Thoracic aorta (tissue), 2 donors: ENCODE results near the gene C19orf25. TPM values are rescaled to one million over a fixed set of nuclear protein-coding genes. Genes with fewer than 3 reads are reported as not detected.
A peak's percentile ranks its signal among the peaks of the same experiment; 100 is the strongest.
"Not testable (repeated sequence)": the region's sequence is repeated elsewhere in the genome, so short reads cannot be mapped to it uniquely, and the experiment has no call there.

Source experiments
- ATAC-seq: fragments of 150-250 bp; one replicate; pipeline ENCODE4 v1.8.0; 2017; ENCODE audit warnings: low read depth; ENCODE audit not compliant: insufficient number of reproducible peaks, low FRiP score
- DNase-seq: peaks from one replicate; pipeline ENCODE4 v3.0.0-alpha.2; 2020; ENCODE audit warnings: low spot score
- H3K27ac ChIP-seq, 2 donors: fragments of 200-600 bp; sonication (generic); 1 replicate in 1 of 2; 2 replicates in 1 of 2; pipeline ENCODE4 v1.5.1; 2016; ENCODE audit warnings: mild to moderate bottlenecking in 2 of 2, moderate library complexity in 2 of 2
- H3K27me3 ChIP-seq: fragments of 200-600 bp; sonication (generic); replicated peaks from 2 replicates; pipeline ENCODE4 v1.6.0; 2016; ENCODE audit warnings: mild to moderate bottlenecking; ENCODE audit not compliant: insufficient read depth
- H3K36me3 ChIP-seq: fragments of 200-600 bp; sonication (generic); one replicate; pipeline ENCODE4 v1.5.1; 2016
- H3K4me1 ChIP-seq, 2 donors: fragments of 200-600 bp; sonication (generic); 1 replicate in 1 of 2; 2 replicates in 1 of 2; pipeline versions ENCODE4 v1.5.1 to v1.6.0; 2016; ENCODE audit warnings: low read depth in 2 of 2, mild to moderate bottlenecking in 1 of 2; ENCODE audit not compliant: control insufficient read depth in 1 of 2
- H3K4me3 ChIP-seq: fragments of 200-600 bp; sonication (generic); 2 replicates; pipeline ENCODE4 v1.5.1; 2016; ENCODE audit warnings: mild to moderate bottlenecking
- H3K9me3 ChIP-seq: fragments of 200-600 bp; sonication (generic); 2 replicates; pipeline ENCODE4 v1.5.1; 2016
- total RNA-seq, 2 donors: library from RNA; depleted of rRNA; stranded (reverse); fragments of >200 nt; gene quantifications; one replicate each; pipeline versions ENCODE4 v1.1.0 to v1.2.3, GENCODE V29; 2016
- TF ChIP-seq, protein P1 (sequence below): fragments of 200-600 bp; sonication (generic); IDR thresholded peaks from one replicate; pipeline ENCODE4 v1.5.1; 2019; ENCODE audit warnings: antibody characterized with exemption

Gene C19orf25
- total RNA-seq, 2 donors from 2014 or later: 28.6 to 54.6 TPM

- Histone ChIP-seq H3K4me3 (no peak overlapping the region), H3K9me3 (no peaks in the 10 kb centered on the region), H3K27me3 (no peaks in the 10 kb centered on the region), H3K4me1 (peaks cover 3 to 13% of the 10 kb centered on the region in 2 donors), H3K27ac (no peak overlapping the region), H3K36me3 (no peaks in the 10 kb centered on the region)
- no peak for ATAC-seq
- no peak for DNase-seq
- TF ChIP-seq, protein P1, sequence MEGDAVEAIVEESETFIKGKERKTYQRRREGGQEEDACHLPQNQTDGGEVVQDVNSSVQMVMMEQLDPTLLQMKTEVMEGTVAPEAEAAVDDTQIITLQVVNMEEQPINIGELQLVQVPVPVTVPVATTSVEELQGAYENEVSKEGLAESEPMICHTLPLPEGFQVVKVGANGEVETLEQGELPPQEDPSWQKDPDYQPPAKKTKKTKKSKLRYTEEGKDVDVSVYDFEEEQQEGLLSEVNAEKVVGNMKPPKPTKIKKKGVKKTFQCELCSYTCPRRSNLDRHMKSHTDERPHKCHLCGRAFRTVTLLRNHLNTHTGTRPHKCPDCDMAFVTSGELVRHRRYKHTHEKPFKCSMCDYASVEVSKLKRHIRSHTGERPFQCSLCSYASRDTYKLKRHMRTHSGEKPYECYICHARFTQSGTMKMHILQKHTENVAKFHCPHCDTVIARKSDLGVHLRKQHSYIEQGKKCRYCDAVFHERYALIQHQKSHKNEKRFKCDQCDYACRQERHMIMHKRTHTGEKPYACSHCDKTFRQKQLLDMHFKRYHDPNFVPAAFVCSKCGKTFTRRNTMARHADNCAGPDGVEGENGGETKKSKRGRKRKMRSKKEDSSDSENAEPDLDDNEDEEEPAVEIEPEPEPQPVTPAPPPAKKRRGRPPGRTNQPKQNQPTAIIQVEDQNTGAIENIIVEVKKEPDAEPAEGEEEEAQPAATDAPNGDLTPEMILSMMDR: no peak
These were observed 25.1 kb upstream of the C19orf25 start for GRCh38 chr19:1503925-1504773.

DNA sequence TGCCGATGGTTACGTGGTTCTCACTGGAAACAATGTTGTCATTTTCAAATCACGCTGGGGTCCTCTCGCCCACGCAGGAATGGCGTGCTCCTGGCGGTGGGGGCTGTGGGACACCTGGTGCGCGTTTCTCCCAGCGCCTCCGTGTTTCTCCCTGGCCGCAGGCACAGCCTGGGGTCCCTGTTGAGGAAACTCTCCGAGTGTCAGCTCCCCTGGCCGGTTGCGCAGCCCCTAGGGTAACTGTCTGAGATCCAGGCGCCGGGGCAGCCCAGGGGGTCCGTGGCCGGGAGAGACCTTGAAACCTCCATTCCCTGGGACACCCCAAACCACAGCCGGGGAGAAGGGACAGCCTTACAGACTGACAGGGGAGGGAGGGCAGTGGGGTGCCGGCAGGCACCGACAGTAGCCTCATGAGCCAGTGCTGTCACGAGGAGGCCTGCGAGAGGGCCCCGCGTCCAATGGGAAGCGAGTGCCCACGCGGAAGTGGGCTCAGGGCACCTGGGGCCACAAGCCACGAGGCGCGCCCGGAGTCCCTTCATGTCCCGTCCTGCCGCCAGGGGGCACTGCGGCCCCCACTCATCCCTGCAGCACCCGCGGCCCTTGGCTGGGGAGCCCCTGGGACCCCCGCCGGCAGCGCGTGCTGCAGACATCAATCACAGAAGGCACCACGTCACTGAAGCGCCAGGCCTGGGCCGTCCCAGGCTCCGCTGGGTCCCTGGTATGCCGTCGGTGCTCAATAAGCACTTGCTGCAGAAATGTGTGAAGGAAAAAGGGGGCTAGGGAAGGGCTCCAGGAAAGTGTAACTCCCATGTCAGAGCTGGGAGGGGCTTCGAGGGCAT, 24.3 kb upstream of the C19orf25 start:
- H3K27ac ChIP-seq: no peak overlapping the region
- ATAC-seq (no peak), DNase-seq (no peak)
- TF ChIP-seq, protein P1: peak; percentile 65
- peak overlapping the region; percentile 5 for H3K4me3 ChIP-seq
- no peaks in the 10 kb centered on the region for H3K27me3 ChIP-seq
- H3K36me3 ChIP-seq: no peaks in the 10 kb centered on the region
- peaks cover 3 to 13% of the 10 kb centered on the region in 2 donors for H3K4me1 ChIP-seq
- H3K9me3 ChIP-seq: no peaks in the 10 kb centered on the region

DNA sequence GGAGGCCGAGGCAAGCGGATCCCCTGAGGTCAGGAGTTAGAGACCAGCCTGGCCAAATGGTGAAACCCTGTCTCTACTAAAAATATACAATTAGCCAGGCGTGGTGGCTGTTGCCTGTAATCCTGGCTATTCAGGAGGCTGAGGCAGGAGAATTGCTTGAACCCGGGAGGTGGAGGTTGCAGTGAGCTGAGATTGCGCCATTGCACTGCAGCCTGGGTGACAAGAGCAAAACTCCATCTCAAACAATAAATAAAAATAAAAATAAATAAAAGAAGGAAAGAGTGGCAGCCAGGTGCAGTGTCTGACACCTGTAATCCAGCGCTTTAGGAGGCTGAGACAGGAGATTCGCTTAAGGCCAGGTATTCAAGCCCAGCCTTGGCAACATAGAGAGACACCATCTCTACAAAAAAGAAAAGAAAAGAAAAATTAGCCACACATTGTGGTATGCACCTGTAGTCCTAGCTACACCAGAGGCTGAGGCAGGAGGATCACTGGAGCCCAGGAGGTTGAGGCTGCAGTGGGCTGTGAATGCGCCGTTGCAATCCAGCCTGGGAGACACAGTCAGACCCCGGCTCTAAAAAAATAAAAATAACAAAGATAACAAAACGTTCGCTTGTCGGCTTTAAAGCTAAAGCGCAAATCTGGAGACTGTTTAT, 23.5 kb upstream of the C19orf25 start:
- no peaks in the 10 kb centered on the region for H3K36me3 ChIP-seq
- DNase-seq (no peak), ATAC-seq (no peak)
- TF ChIP-seq, protein P1: no peak
- no peak overlapping the region for H3K27ac ChIP-seq
- no peaks in the 10 kb centered on the region for H3K27me3 ChIP-seq
- H3K4me3 ChIP-seq: no peak overlapping the region
- peaks cover 3 to 13% of the 10 kb centered on the region in 2 donors for H3K4me1 ChIP-seq
- no peaks in the 10 kb centered on the region for H3K9me3 ChIP-seq

DNA sequence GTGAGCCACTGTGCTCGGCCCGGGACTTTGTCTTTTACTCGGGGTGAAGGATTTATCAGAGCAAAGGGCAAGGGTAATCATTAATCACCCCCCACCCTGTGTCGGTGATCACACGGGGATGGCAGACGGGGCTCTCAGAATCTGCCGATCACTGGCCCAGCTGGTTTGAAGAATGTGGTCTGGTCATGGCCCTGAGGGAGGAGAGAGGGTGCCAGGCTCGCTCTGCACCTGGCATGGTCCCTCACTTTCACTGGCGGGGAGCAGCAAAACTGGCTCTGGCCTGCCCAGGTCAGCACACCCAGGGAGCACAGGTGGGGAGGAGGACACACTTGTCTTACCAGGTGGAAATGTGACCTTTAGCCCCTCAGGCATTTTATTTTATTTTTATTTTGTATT, 22.2 kb upstream of the C19orf25 start:
- ATAC-seq: no peak
- H3K4me3 ChIP-seq: no peak overlapping the region
- TF ChIP-seq, protein P1: no peak
- no peaks in the 10 kb centered on the region for H3K36me3 ChIP-seq
- DNase-seq: no peak
- H3K27ac ChIP-seq: no peak overlapping the region
- peaks cover 0 to 8% of the 10 kb centered on the region in 2 donors for H3K4me1 ChIP-seq
- no peaks in the 10 kb centered on the region for H3K27me3 ChIP-seq
- no peaks in the 10 kb centered on the region for H3K9me3 ChIP-seq

DNA sequence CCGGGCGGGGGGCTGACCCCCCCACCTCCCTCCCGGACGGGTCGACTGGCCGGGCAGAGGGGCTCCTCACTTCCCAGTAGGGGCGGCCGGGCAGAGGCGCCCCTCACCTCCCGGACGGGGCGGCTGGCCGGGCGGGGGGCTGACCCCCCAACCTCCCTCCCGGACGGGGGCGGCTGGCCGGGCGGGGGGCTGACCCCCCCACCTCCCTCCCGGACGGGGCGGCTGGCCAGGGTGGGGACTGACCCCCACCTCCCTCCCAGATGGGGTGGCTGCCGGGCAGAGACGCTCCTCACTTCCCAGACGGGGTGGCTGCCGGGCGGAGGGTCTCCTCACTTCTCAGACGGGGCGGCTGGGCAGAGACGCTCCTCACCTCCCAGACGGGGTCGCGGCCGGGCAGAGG, 20.2 kb upstream of the C19orf25 start:
- H3K4me1 ChIP-seq, ATAC-seq, DNase-seq, H3K4me3 ChIP-seq, H3K9me3 ChIP-seq, H3K36me3 ChIP-seq, H3K27ac ChIP-seq, H3K27me3 ChIP-seq: not testable (repeated sequence)
